Lower leg skin (tissue), 3 donors: ENCODE results near the gene CACNA1D.

ENCODE experiments used
- CTCF ChIP-seq, 3 donors: fragments of 450-650 bp; IDR thresholded peaks; one replicate each; pipeline ENCODE4 v1.5.1; 2016; ENCODE audit warnings: antibody characterized with exemption in 3 of 3, mild to moderate bottlenecking in 3 of 3, moderate library complexity in 2 of 3
- POLR2A ChIP-seq, 2 donors: fragments of 450-650 bp; IDR thresholded peaks; one replicate each; pipeline ENCODE4 v1.6.1; 2016 to 2017; ENCODE audit warnings: antibody characterized with exemption in 2 of 2, mild to moderate bottlenecking in 1 of 2, moderate library complexity in 1 of 2

- no peak for TF ChIP-seq CTCF (IDR thresholded peaks at IDR 0.05)
- TF ChIP-seq POLR2A (IDR thresholded peaks at IDR 0.05) = no peak
These were observed 199.0 kb downstream of the CACNA1D start for GRCh38 chr3:53693451-53693850.
